Upper lobe of right lung (tissue), 1 donor: Measurements from ENCODE around the gene WNT4. TPM values are rescaled to one million over a fixed set of nuclear protein-coding genes. Genes with fewer than 3 reads are reported as not detected.

Experiments used
- ATAC-seq: fragments of 200-7000 bp; cut with Tn5 transposase; one replicate; pipeline ENCODE4 v1.9.1; 2020; ENCODE audit warnings: mild to moderate bottlenecking, moderate library complexity
- DNase-seq: peaks from one replicate; pipeline ENCODE4 v3.0.0-alpha.2; 2020
- H3K27ac ChIP-seq: fragments of 200-600 bp; one replicate; pipeline ENCODE4 v1.8.0; 2022
- H3K27me3 ChIP-seq: fragments of 200-600 bp; one replicate; pipeline ENCODE4 v1.8.0; 2022; ENCODE audit warnings: mild to moderate bottlenecking
- H3K36me3 ChIP-seq: fragments of 200-600 bp; one replicate; pipeline ENCODE4 v1.8.0; 2022
- H3K4me1 ChIP-seq: fragments of 200-600 bp; one replicate; pipeline ENCODE4 v1.8.0; 2022
- H3K4me3 ChIP-seq: fragments of 200-600 bp; one replicate; pipeline ENCODE4 v1.8.0; 2022; ENCODE audit warnings: mild to moderate bottlenecking
- H3K9me3 ChIP-seq: fragments of 200-600 bp; one replicate; pipeline ENCODE4 v1.8.0; 2022
- CTCF ChIP-seq: fragments of 200-600 bp; IDR thresholded peaks from one replicate; pipeline ENCODE4 v1.8.0; 2022; ENCODE audit warnings: antibody characterized with exemption
- intact Hi-C: fragments of 100-400 bp; cut with DNase I; formaldehyde crosslinking; loops from one replicate; pipeline ENCODE4 v1.11.0; 2022
- total RNA-seq: library from RNA; stranded (reverse); fragmentation: NEBNext Ultra II Directional; extraction: Animal tissue kit (Norgen Biotek cat#: 25700); gene quantifications from one replicate; pipeline ENCODE4 v1.2.1, GENCODE V29; 2021
- donor health status: DM: no; HTN: yes; CAD: no; lungs with severe emphysema.

WNT4 gene
- total RNA-seq, 1 donor from 2014 or later: 1.8 TPM

- no peaks in the 10 kb centered on the region for H3K36me3 ChIP-seq
- peaks cover 18% of the 10 kb centered on the region for H3K27me3 ChIP-seq
- DNase-seq: no peak
- H3K27ac ChIP-seq: no peak overlapping the region
- no peaks in the 10 kb centered on the region for H3K9me3 ChIP-seq
- intact Hi-C loops: no loop called here
- H3K4me3 ChIP-seq: no peak overlapping the region
- peaks cover 13% of the 10 kb centered on the region for H3K4me1 ChIP-seq
- TF ChIP-seq CTCF: no peak
- ATAC-seq: no peak
Measured at GRCh38 chr1:22139817-22140216, 3.1 kb downstream of the WNT4 start.

- intact Hi-C loops: no loop called here
- Histone ChIP-seq H3K27me3 (peaks cover 11% of the 10 kb centered on the region), H3K9me3 (no peaks in the 10 kb centered on the region), H3K36me3 (no peaks in the 10 kb centered on the region), H3K4me1 (peaks cover 13% of the 10 kb centered on the region), H3K4me3 (no peak overlapping the region), H3K27ac (no peak overlapping the region)
- DNase-seq (no peak), ATAC-seq (no peak)
- TF ChIP-seq CTCF: no peak
Measured at GRCh38 chr1:22139066-22139594, 3.8 kb downstream of the WNT4 start.

GRCh38 chr1:22137004-22137720 lies 5.7 kb downstream of the WNT4 start:
- Histone ChIP-seq H3K27me3 (peaks cover 4% of the 10 kb centered on the region), H3K9me3 (no peaks in the 10 kb centered on the region), H3K4me3 (no peak overlapping the region), H3K36me3 (no peaks in the 10 kb centered on the region), H3K4me1 (peaks cover 11% of the 10 kb centered on the region), H3K27ac (no peak overlapping the region)
- TF ChIP-seq CTCF: no peak
- DNase-seq: no peak
- ATAC-seq: no peak
- intact Hi-C loops: no loop called here

GRCh38 chr1:22133931-22134324 lies 9.0 kb downstream of the WNT4 start:
- Histone ChIP-seq H3K4me3 (no peak overlapping the region), H3K27me3 (no peaks in the 10 kb centered on the region), H3K27ac (no peak overlapping the region), H3K36me3 (no peaks in the 10 kb centered on the region), H3K9me3 (no peaks in the 10 kb centered on the region), H3K4me1 (no peaks in the 10 kb centered on the region)
- ATAC-seq (no peak), DNase-seq (no peak)
- intact Hi-C loops: no loop called here
- TF ChIP-seq CTCF: no peak

- H3K27me3 ChIP-seq: no peaks in the 10 kb centered on the region
- intact Hi-C loops: no loop called here
- DNase-seq: no peak
Measured at GRCh38 chr1:22133247-22133930, 9.5 kb downstream of the WNT4 start.

More at GRCh38 chr1:22133247-22133930, 9.5 kb downstream of the WNT4 start:
- no peak for TF ChIP-seq CTCF
- Histone ChIP-seq H3K27ac (no peak overlapping the region), H3K4me1 (no peaks in the 10 kb centered on the region), H3K9me3 (no peaks in the 10 kb centered on the region), H3K36me3 (no peaks in the 10 kb centered on the region), H3K4me3 (no peak overlapping the region)
- no peak for ATAC-seq
